ENCODE measurements around the gene FOSL2.

GRCh38 chr2:28415010-28415409, 22.4 kb downstream of the FOSL2 start:
- TF ChIP-seq CTCF (IDR thresholded peaks at IDR 0.05), result no peak
- no peak for TF ChIP-seq EP300 (IDR thresholded peaks at IDR 0.05)
